GM12878 (cell line): Measurements from ENCODE around the gene LRBA. TPM values are rescaled to one million over a fixed set of nuclear protein-coding genes. Genes with fewer than 3 reads are reported as not detected.

Experiments
- BACH1 ChIP-seq: fragments of 450-650 bp; IDR thresholded peaks from 2 replicates; pipeline ENCODE4 v1.6.1; 2017; ENCODE audit warnings: mild to moderate bottlenecking, borderline replicate concordance
- CHD1 ChIP-seq: IDR thresholded peaks from 2 replicates; pipeline ENCODE4 v1.6.1; 2012; ENCODE audit warnings: low read depth, low read length, improper control_type of control experiment
- E4F1 ChIP-seq: fragments of 450-650 bp; IDR thresholded peaks from 2 replicates; pipeline ENCODE4 v1.6.1; 2018; ENCODE audit warnings: borderline replicate concordance, mild to moderate bottlenecking; ENCODE audit not compliant: partially characterized antibody
- GATAD2B ChIP-seq: fragments of 450-650 bp; conservative IDR thresholded peaks from 2 replicates; pipeline ENCODE4 v1.6.1; 2017; ENCODE audit warnings: low read depth, mild to moderate bottlenecking, moderate library complexity
- PRDM15 ChIP-seq: fragments of 450-650 bp; formaldehyde crosslinking; IDR thresholded peaks from 2 replicates; pipeline ENCODE4 v1.4.0; 2020; ENCODE audit warnings: mild to moderate bottlenecking, moderate library complexity
- SPI1 ChIP-seq: IDR thresholded peaks from 2 replicates; pipeline ENCODE4 v1.6.1; 2011; ENCODE audit warnings: low read depth, mild to moderate bottlenecking, low read length, moderate library complexity, borderline replicate concordance; ENCODE audit not compliant: insufficient read depth
- ZBED1 ChIP-seq: IDR thresholded peaks from 2 replicates; pipeline ENCODE4 v1.6.1; 2016; ENCODE audit warnings: borderline replicate concordance
- ZNF207 ChIP-seq: fragments of 450-650 bp; IDR thresholded peaks from 2 replicates; pipeline ENCODE4 v1.6.1; 2014; ENCODE audit warnings: antibody characterized with exemption, mild to moderate bottlenecking, borderline replicate concordance
- polyA plus RNA-seq, 11 experiments: library from polyadenylated mRNA; depleted of rRNA in 4 of 11; unstranded in 6 of 11; stranded (reverse) in 5 of 11; fragments of >200 nt; fragmentation: Nextera tagmentation in 4 of 11; fragmentation: Illumina TruSeq in 1 of 11; extraction: Ambion mirVana in 4 of 11; extraction: Trizol in 1 of 11; gene quantifications; 1 replicate in 1 of 11; 2 replicates in 10 of 11; pipeline versions ENCODE4 v1.2.1 to v1.2.3, GENCODE V29; 2011 to 2016; ENCODE audit warnings: inconsistent platforms in 2 of 11, missing spikeins in 2 of 11, low read depth in 1 of 11
- total RNA-seq, 4 experiments: library from RNA; depleted of rRNA in 3 of 4; stranded (reverse); fragments of >200 nt in 3 of 4; fragmentation: Illumina TruSeq in 1 of 4; extraction: Trizol in 1 of 4; gene quantifications; 2 replicates each; pipeline versions ENCODE4 v1.2.1 to v1.2.3, GENCODE V29; 2013 to 2021

LRBA gene
- total and polyA plus RNA-seq, 10 of the 15 experiments (the other 5 are each of a cell fraction or from before 2014, with no cell fraction given) = 20.3 to 93.4 (median 55.0) TPM

GRCh38 chr4:150322646-150323045 lies 692.4 kb downstream of the LRBA start (continued):
- TF ChIP-seq PRDM15 (CRISPR knock-in tag) (no peak), GATAD2B (no peak), E4F1 (no peak), ZBED1 (no peak), CHD1 (no peak), BACH1 (no peak), ZNF207 (no peak), SPI1 (no peak)
